H1 (cell line): ENCODE results near the gene ZNF226. TPM values are rescaled to one million over a fixed set of nuclear protein-coding genes. Genes with fewer than 3 reads are reported as not detected.

Source experiments
- CTCF ChIA-PET: fragments of 300-600 bp; sonication (Branson Sonifier 250); formaldehyde crosslinking; loops from one replicate; lab custom pipeline; 2021; ENCODE audit not compliant: partially characterized antibody; lab: Charles Lee
- POLR2A ChIA-PET: fragments of 300-600 bp; sonication (Branson Sonifier 250); formaldehyde crosslinking; loops from one replicate; lab custom pipeline; 2021; ENCODE audit warnings: inconsistent platforms; ENCODE audit not compliant: partially characterized antibody; lab: Charles Lee
- DNase-seq, 2 experiments: peaks; one replicate each; pipeline versions ENCODE4 v3.0.0 to v3.0.0-alpha.2; 2010 to 2022; ENCODE audit warnings: low spot score in 2 of 2, low read depth in 1 of 2, mixed read lengths in 1 of 2
- FAIRE-seq: peaks from 2 replicates; lab custom pipeline; 2011; peaks lifted over from hg19 to GRCh38; lab: Jason Lieb, UNC
- H2AFZ ChIP-seq: 2 replicates; pipeline ENCODE4 v1.8.1; 2012; ENCODE audit warnings: low read length, inconsistent platforms
- H2AK5ac ChIP-seq: 2 replicates; pipeline ENCODE4 v1.6.1; 2013; ENCODE audit warnings: low read depth, low read length
- H2BK120ac ChIP-seq: replicated peaks from 2 replicates; pipeline ENCODE3; 2013; ENCODE audit warnings: low read depth, low read length, inconsistent platforms
- H2BK12ac ChIP-seq: 2 replicates; pipeline ENCODE4 v1.6.1; 2013; ENCODE audit warnings: low read depth, low read length
- H2BK15ac ChIP-seq: 2 replicates; pipeline ENCODE4 v1.6.1; 2013; ENCODE audit warnings: low read length
- H2BK20ac ChIP-seq: 2 replicates; pipeline ENCODE4 v1.6.1; 2013; ENCODE audit warnings: low read length
- H2BK5ac ChIP-seq: 2 replicates; pipeline ENCODE4 v1.6.1; 2013; ENCODE audit warnings: low read depth, low read length
- H3K14ac ChIP-seq: 2 replicates; pipeline ENCODE4 v1.6.1; 2013; ENCODE audit warnings: inconsistent platforms; ENCODE audit not compliant: insufficient read length
- H3K18ac ChIP-seq: 2 replicates; pipeline ENCODE4 v1.6.1; 2013; ENCODE audit warnings: low read length; ENCODE audit errors: extremely low read depth
- H3K23ac ChIP-seq: 2 replicates; pipeline ENCODE4 v1.6.1; 2013; ENCODE audit warnings: inconsistent platforms; ENCODE audit not compliant: insufficient read length
- H3K23me2 ChIP-seq: 2 replicates; pipeline ENCODE4 v1.6.1; 2013; ENCODE audit warnings: low read depth, low read length
- H3K27ac ChIP-seq: 2 replicates; pipeline ENCODE4 v1.6.1; 2011; ENCODE audit warnings: low read depth, low read length, inconsistent platforms
- H3K27me3 ChIP-seq, 4 experiments: replicated peaks in 1 of 4; 1 replicate in 1 of 4; 2 replicates in 3 of 4; pipeline versions ENCODE4 v1.6.1 to v1.8.1; 2011 to 2013; ENCODE audit warnings: low read length in 3 of 4, mild to moderate bottlenecking in 3 of 4, inconsistent platforms in 2 of 4, mixed read lengths in 2 of 4, moderate library complexity in 1 of 4; ENCODE audit not compliant: control insufficient read depth in 3 of 4, insufficient read depth in 3 of 4; ENCODE audit errors: extremely low read depth in 1 of 4
- H3K36me3 ChIP-seq, 4 experiments: 2 replicates each; pipeline versions ENCODE4 v1.6.1 to v1.8.1; 2011 to 2013; ENCODE audit warnings: mild to moderate bottlenecking in 4 of 4, low read length in 3 of 4, moderate library complexity in 2 of 4, control low read depth in 1 of 4, inconsistent platforms in 1 of 4; ENCODE audit not compliant: insufficient read depth in 4 of 4, control insufficient read depth in 2 of 4
- H3K4ac ChIP-seq: replicated peaks from 2 replicates; pipeline ENCODE3; 2013; ENCODE audit warnings: low read length, low read depth, mixed read lengths, inconsistent platforms; ENCODE audit not compliant: insufficient read length
- H3K4me1 ChIP-seq, 4 experiments: replicated peaks in 1 of 4; 1 replicate in 1 of 4; 2 replicates in 3 of 4; pipeline versions ENCODE4 v1.6.1 to v1.8.1; 2011 to 2013; ENCODE audit warnings: low read length in 3 of 4, inconsistent platforms in 2 of 4, mixed read lengths in 1 of 4; ENCODE audit not compliant: insufficient read depth in 4 of 4, control insufficient read depth in 3 of 4
- H3K4me2 ChIP-seq, 2 experiments: 2 replicates each; pipeline versions ENCODE4 v1.6.1 to v1.8.1; 2011 to 2013; ENCODE audit warnings: low read depth in 2 of 2, low read length in 2 of 2, control low read depth in 1 of 2, inconsistent platforms in 1 of 2, mild to moderate bottlenecking in 1 of 2; ENCODE audit not compliant: insufficient read depth in 1 of 2
- H3K4me3 ChIP-seq, 4 experiments: fragments of 200-600, 300-600 bp in 1 of 4; sonication (generic), shearing (Covaris generic), sonication (Bioruptor Twin) in 1 of 4; 2 replicates each; pipeline versions ENCODE4 v1.5.1 to v1.8.1; 2011 to 2016; ENCODE audit warnings: low read length in 4 of 4, low read depth in 3 of 4, control low read depth in 2 of 4, inconsistent platforms in 2 of 4, mild to moderate bottlenecking in 2 of 4, mixed read lengths in 1 of 4, moderate library complexity in 1 of 4; ENCODE audit not compliant: insufficient read depth in 2 of 4; ENCODE audit errors: extremely low read depth in 1 of 4
- H3K56ac ChIP-seq: replicated peaks from 2 replicates; pipeline ENCODE3; 2013; ENCODE audit warnings: low read depth, mild to moderate bottlenecking, mixed read lengths, low read length, inconsistent platforms; ENCODE audit not compliant: insufficient read length
- H3K79me1 ChIP-seq: 2 replicates; pipeline ENCODE4 v1.6.1; 2013; ENCODE audit warnings: low read depth, low read length, control low read depth
- H3K79me2 ChIP-seq, 2 experiments: 2 replicates each; pipeline versions ENCODE4 v1.6.1 to v1.8.1; 2012 to 2013; ENCODE audit warnings: low read length in 2 of 2, mild to moderate bottlenecking in 2 of 2, inconsistent platforms in 1 of 2; ENCODE audit not compliant: insufficient read depth in 2 of 2, control insufficient read depth in 1 of 2
- H3K9ac ChIP-seq, 4 experiments: replicated peaks in 1 of 4; 1 replicate in 1 of 4; 2 replicates in 3 of 4; pipeline versions ENCODE4 v1.6.1 to v1.8.1; 2011 to 2013; ENCODE audit warnings: low read depth in 3 of 4, low read length in 3 of 4, control low read depth in 2 of 4, mild to moderate bottlenecking in 2 of 4, moderate library complexity in 2 of 4, inconsistent platforms in 1 of 4; ENCODE audit errors: extremely low read depth in 1 of 4
- H3K9me3 ChIP-seq, 2 experiments: 2 replicates each; pipeline versions ENCODE4 v1.6.1 to v1.8.1; 2012 to 2013; ENCODE audit warnings: mild to moderate bottlenecking in 2 of 2, moderate library complexity in 2 of 2, control low read depth in 1 of 2, inconsistent platforms in 1 of 2, low read depth in 1 of 2, low read length in 1 of 2, mixed read lengths in 1 of 2; ENCODE audit not compliant: insufficient read depth in 2 of 2
- H4K20me1 ChIP-seq, 2 experiments: replicated peaks in 1 of 2; 2 replicates each; pipeline versions ENCODE3 to v1.8.1; 2011 to 2013; ENCODE audit warnings: inconsistent platforms in 2 of 2, low read length in 2 of 2, mild to moderate bottlenecking in 1 of 2; ENCODE audit not compliant: insufficient read depth in 2 of 2, control insufficient read depth in 1 of 2
- H4K5ac ChIP-seq: 2 replicates; pipeline ENCODE4 v1.6.1; 2013; ENCODE audit warnings: low read length, low read depth, mixed read lengths, inconsistent platforms; ENCODE audit not compliant: insufficient read length
- H4K8ac ChIP-seq: 2 replicates; pipeline ENCODE4 v1.8.0; 2013; ENCODE audit warnings: mild to moderate bottlenecking, moderate library complexity, low read length, inconsistent platforms; ENCODE audit not compliant: insufficient read depth; ENCODE audit errors: extremely low read depth
- H4K91ac ChIP-seq: replicated peaks from 2 replicates; pipeline ENCODE3; 2013; ENCODE audit warnings: low read length, mixed read lengths, inconsistent platforms; ENCODE audit not compliant: insufficient read length
- BCL11A ChIP-seq, 2 experiments: IDR thresholded peaks; one replicate each; pipeline ENCODE4 v1.6.1; 2011; ENCODE audit warnings: low read depth in 2 of 2, low read length in 2 of 2, mild to moderate bottlenecking in 2 of 2
- CEBPB ChIP-seq: IDR thresholded peaks from 2 replicates; pipeline ENCODE4 v1.6.1; 2012; ENCODE audit warnings: low read depth, low read length
- KDM1A ChIP-seq: fragments of 200-600, 300-600 bp; sonication (generic); IDR thresholded peaks from 2 replicates; pipeline ENCODE4 v1.7.1; 2016; ENCODE audit warnings: mild to moderate bottlenecking, low read length, borderline replicate concordance
- KDM4A ChIP-seq: IDR thresholded peaks from one replicate; pipeline ENCODE4 v1.7.1; 2012; ENCODE audit warnings: low read depth, mild to moderate bottlenecking, moderate library complexity, low read length, inconsistent platforms; ENCODE audit not compliant: severe bottlenecking
- KDM5A ChIP-seq: fragments of 200-600 bp; IDR thresholded peaks from 2 replicates; pipeline ENCODE4 v1.7.1; 2012; ENCODE audit warnings: mild to moderate bottlenecking, low read length, inconsistent platforms, mixed read lengths
- POU5F1 ChIP-seq: IDR thresholded peaks from 2 replicates; pipeline ENCODE4 v1.6.1; 2011; ENCODE audit warnings: low read depth, mild to moderate bottlenecking, low read length, moderate library complexity
- RBBP5 ChIP-seq: IDR thresholded peaks from 2 replicates; pipeline ENCODE4 v1.7.1; 2012; ENCODE audit warnings: low read depth, mild to moderate bottlenecking, inconsistent platforms, low read length, moderate library complexity, borderline replicate concordance
- SP2 ChIP-seq: IDR thresholded peaks from 2 replicates; pipeline ENCODE4 v1.6.1; 2012; ENCODE audit warnings: mild to moderate bottlenecking, low read length, inconsistent platforms
- TCF12 ChIP-seq: IDR thresholded peaks from 2 replicates; pipeline ENCODE4 v1.6.1; 2011; ENCODE audit warnings: low read depth, mild to moderate bottlenecking, low read length
- whole genome bisulfite sequencing, 2 experiments: shearing (Covaris generic) in 1 of 2; methylation state at CpG; one replicate each; pipeline versions ENCODE4 v1.1.6 to v1.1.7; 2013 to 2015; ENCODE audit warnings: low lambda C conversion rate in 2 of 2, mixed read lengths in 2 of 2, inconsistent platforms in 1 of 2, low coverage in 1 of 2, missing lambda C conversion rate in 1 of 2; ENCODE audit not compliant: insufficient replicate concordance in 2 of 2, insufficient coverage in 1 of 2, insufficient read length in 1 of 2; ENCODE audit errors: extremely low coverage in 1 of 2, missing lambda C conversion rate in 1 of 2; 5-methylcytosine and 5-hydroxymethylcytosine counted together
- polyA plus RNA-seq, 7 experiments: library from polyadenylated mRNA; depleted of rRNA in 3 of 7; stranded (reverse) in 5 of 7; unstranded in 2 of 7; fragments of >200 nt in 5 of 7; fragments of 200-250 nt in 2 of 7; gene quantifications; 1 replicate in 5 of 7; 2 replicates in 1 of 7; 4 replicates in 1 of 7; pipeline versions ENCODE4 v1.2.1 to v1.2.3, GENCODE V29; 2011 to 2013; ENCODE audit warnings: missing spikeins in 2 of 7, mixed read lengths in 2 of 7
- total RNA-seq: library from RNA; stranded (reverse); fragmentation: NEBNext Ultra II Directional; extraction: Animal tissue kit (Norgen Biotek cat#: 25700); gene quantifications from 2 replicates; pipeline ENCODE4 v1.2.1, GENCODE V29; 2021
- TF ChIP-seq, protein P1 (sequence below): IDR thresholded peaks from 2 replicates; pipeline ENCODE4 v1.6.1; 2011; ENCODE audit warnings: low read depth, mild to moderate bottlenecking, low read length; ENCODE audit not compliant: insufficient read depth

ZNF226 gene
- total and polyA plus RNA-seq, 2 of the 8 experiments (the other 6 are each of a cell fraction or from before 2014, with no cell fraction given): 4.1 to 18.3 TPM

DNA sequence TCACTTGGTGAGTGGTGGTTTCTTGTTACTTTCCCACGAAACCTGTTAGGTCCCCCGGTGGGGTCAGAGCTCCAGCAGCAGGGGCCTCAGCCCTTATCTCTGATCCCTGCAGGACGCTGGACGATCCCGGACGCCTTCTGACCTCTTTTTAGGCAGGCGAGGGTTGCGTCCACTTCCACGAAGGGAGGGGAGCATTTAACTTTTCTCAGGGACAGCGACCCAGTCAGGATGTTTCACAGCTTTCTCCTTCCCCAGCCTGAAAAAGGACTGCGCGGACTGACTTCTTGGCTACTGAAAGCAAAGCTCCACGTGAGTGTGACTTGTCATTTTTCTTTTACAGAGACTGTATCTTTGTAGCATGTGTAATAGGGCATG, 22.9 kb upstream of the ZNF226 start:
- H4K5ac ChIP-seq: no peak overlapping the region
- TF ChIP-seq POU5F1 (no peak), KDM4A (no peak), RBBP5 (no peak), KDM5A (no peak), SP2 (no peak), BCL11A (IDR thresholded peaks at IDR 0.05; ENCODE audit: low read depth in 2 of 2, low read length in 2 of 2) (no peak), KDM1A (no peak), CEBPB (no peak), TCF12 (no peak)
- TF ChIP-seq, protein P1, sequence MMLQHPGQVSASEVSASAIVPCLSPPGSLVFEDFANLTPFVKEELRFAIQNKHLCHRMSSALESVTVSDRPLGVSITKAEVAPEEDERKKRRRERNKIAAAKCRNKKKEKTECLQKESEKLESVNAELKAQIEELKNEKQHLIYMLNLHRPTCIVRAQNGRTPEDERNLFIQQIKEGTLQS: no peak
- DNase-seq (peak in 1 of 2 experiments; percentile 45), FAIRE-seq (no peak)
- no peak overlapping the region for H2BK15ac ChIP-seq
- H4K91ac ChIP-seq: no peak overlapping the region
- H3K18ac ChIP-seq: no peak overlapping the region
- H3K14ac ChIP-seq: no peak overlapping the region
- H2BK20ac ChIP-seq: no peak overlapping the region
- POLR2A ChIA-PET: interaction anchor here (1.0 to 1.4 kb wide), 4 partner anchors 11 to 35 kb away, joined by 4 to 8 read pairs (median 6); partner anchors contain the start of gene ZNF226
- no peak overlapping the region for H2BK5ac ChIP-seq
- H2BK12ac ChIP-seq: no peak overlapping the region
- H4K8ac ChIP-seq: no peak overlapping the region
- H2AK5ac ChIP-seq: no peak overlapping the region
- H3K9ac ChIP-seq: no peak overlapping the region
- H3K4me2 ChIP-seq: peak overlapping the region; percentile 63 to 72
- H3K79me1 ChIP-seq: no peaks in the 10 kb centered on the region; the same call in 1 of the 2 replicates
- H3K23me2 ChIP-seq: peaks cover 10% of the 10 kb centered on the region; the same call in 1 of the 2 replicates
- CTCF ChIA-PET: interaction anchor here (0.7 kb wide), 1 partner anchor 358 kb away, joined by 4 read pairs; the partner anchor contains the start of gene ZNF180
- WGBS, 2 experiments: 23% methylated on average over 13 of the region's 13 CpGs; no CpG with 5 or more reads in 1 of the 2 experiments
- H3K79me2 ChIP-seq: no peaks in the 10 kb centered on the region
- no peak overlapping the region for H3K56ac ChIP-seq
- no peak overlapping the region for H3K4ac ChIP-seq
- H3K27ac ChIP-seq: no peak overlapping the region
- H3K9me3 ChIP-seq: no peaks in the 10 kb centered on the region
- H3K4me3 ChIP-seq: peak overlapping the region; percentile 68 to 87 (median 78)
- H3K4me1 ChIP-seq: 0 out of 7 replicates have a peak, but pooled peaks cover 0 to 2% (median 0%) of the 10 kb centered on the region in 4 experiments
- H3K36me3 ChIP-seq: peaks cover 0 to 5% (median 0%) of the 10 kb centered on the region in 4 experiments; a peak in 1 of 8 replicates
- no peaks in the 10 kb centered on the region for H3K27me3 ChIP-seq
- no peak overlapping the region for H2BK120ac ChIP-seq
- H3K23ac ChIP-seq: no peak overlapping the region
- H2AFZ ChIP-seq: 0 out of 2 replicates have a peak overlapping the region, but pooled peaks have one; percentile 99
- no peaks in the 10 kb centered on the region for H4K20me1 ChIP-seq
